GM12801 (cell line): ENCODE data around the gene IGSF10.

Source experiments
- CTCF ChIP-seq: IDR thresholded peaks from one replicate; pipeline ENCODE4 v1.5.1; 2011; ENCODE audit warnings: control low read depth; ENCODE audit not compliant: insufficient read length; ENCODE audit errors: extremely low read depth

The IGSF10 gene

DNA sequence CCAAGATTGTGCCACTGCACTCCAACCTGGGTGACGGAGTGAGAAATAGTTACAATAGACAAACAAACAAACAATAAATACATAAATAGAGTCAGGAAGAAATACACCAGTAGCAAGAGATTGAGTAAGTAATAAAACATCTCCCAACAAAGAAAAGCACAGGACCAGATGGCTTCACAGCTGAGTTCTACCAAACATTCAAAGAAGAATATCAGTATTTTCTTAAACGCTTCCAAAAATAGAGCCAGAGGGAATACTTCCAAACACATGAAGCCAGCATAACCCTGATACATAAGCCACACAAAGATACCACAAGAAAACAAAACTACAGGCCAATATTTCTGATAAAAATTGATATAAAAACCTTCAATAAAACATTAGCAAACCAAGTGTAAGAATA lies 30.7 kb upstream of the IGSF10 start:
- TF ChIP-seq CTCF = no peak

- no peak for TF ChIP-seq CTCF
These were observed 23.2 kb upstream of the IGSF10 start for GRCh38 chr3:151483961-151484520.

- no peak for TF ChIP-seq CTCF
These were observed 22.6 kb upstream of the IGSF10 start for GRCh38 chr3:151483488-151483887.

DNA sequence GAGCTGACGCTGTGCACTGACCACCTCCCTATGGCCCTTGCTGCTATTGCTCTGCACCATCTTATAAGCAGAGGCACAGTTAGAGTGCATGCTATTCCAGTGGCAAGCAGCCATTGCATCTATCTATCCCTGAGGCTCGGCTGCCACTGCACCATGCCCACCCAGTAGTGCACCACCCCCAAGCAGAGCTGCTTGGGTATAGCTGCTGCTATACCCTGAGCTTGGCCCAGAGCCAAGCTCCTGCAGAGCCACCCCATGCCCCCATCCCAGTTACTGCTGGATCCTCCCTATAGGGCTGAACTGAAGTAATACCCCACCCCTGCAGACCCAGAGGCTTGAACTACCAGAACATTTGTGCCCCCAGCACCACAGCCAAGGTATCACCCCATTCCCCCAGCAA lies 19.6 kb upstream of the IGSF10 start:
- TF ChIP-seq CTCF = no peak

DNA sequence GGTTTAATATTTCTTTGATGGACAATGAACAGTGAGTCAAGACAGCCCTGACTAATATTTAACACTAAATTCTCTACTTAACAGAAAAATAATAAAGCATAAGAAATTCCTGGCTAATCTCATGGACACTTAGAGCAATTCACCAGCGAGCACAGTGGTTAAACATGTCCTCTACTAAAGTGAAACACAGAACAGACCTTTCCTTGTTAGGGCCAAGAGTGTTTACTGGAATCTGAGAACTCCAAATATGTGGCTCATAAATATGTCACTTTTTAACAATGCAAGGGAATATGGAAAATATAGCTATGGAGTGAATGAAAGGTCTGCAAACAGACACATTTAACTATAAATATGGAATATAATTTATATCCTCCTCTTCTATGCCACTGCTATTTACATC lies 18.6 kb upstream of the IGSF10 start:
- no peak for TF ChIP-seq CTCF

DNA sequence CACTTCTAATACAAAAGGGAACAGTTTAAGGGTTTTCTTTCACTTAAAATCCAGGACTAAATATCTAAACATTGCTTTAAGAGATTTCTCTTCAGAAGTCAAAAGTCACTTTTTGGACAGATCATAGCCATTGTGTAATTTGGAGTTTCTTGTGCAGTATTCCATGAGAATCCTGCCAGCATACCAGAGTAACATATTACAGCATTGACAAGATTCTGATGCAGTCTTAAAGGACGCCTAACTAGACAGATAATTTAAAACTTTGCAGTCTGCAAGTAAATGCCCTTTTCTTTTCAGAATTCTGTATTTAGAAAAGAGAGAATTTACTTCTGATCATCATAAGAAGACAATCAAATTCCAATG lies 17.5 kb upstream of the IGSF10 start:
- no peak for TF ChIP-seq CTCF

GRCh38 chr3:151477591-151478334 lies 16.9 kb upstream of the IGSF10 start:
- TF ChIP-seq CTCF = no peak
